Activated B cell treated with CpG ODN at 0.5 μM for 24 hours (primary cell): Measurements from ENCODE around the gene BTBD19. TPM values are rescaled to one million over a fixed set of nuclear protein-coding genes. Genes with fewer than 3 reads are reported as not detected.
"Not testable (repeated sequence)": the region's sequence is repeated elsewhere in the genome, so short reads cannot be mapped to it uniquely, and the experiment has no call there.

Source experiments
- ATAC-seq: fragments of 200-7000 bp; cut with Tn5 transposase; one replicate; pipeline ENCODE4 v1.10.0; 2021; ENCODE audit warnings: low read depth, mild to moderate bottlenecking, moderate library complexity
- CTCF ChIA-PET: fragments of 350-600 bp; sonication (Branson Sonifier 250); formaldehyde crosslinking; loops from one replicate; lab custom pipeline; 2021; ENCODE audit warnings: antibody characterized with exemption; lab: Charles Lee
- POLR2A ChIA-PET: fragments of 350-600 bp; sonication (Branson Sonifier 250); formaldehyde crosslinking; loops from one replicate; lab custom pipeline; 2021; ENCODE audit warnings: antibody characterized with exemption; lab: Charles Lee
- DNase-seq: peaks from one replicate; pipeline ENCODE4 v3.0.0; 2022
- H3K27ac Mint-ChIP-seq: one replicate; pipeline ENCODE4 v1.8.0; 2020; ENCODE audit warnings: mixed read lengths
- H3K27me3 Mint-ChIP-seq: one replicate; pipeline ENCODE4 v1.8.0; 2021; ENCODE audit warnings: mixed read lengths
- H3K36me3 Mint-ChIP-seq: one replicate; pipeline ENCODE4 v1.8.0; 2021; ENCODE audit warnings: low read depth, mixed read lengths
- H3K4me1 Mint-ChIP-seq: one replicate; pipeline ENCODE4 v1.8.0; 2021; ENCODE audit warnings: mixed read lengths
- H3K4me3 Mint-ChIP-seq: one replicate; pipeline ENCODE4 v1.8.0; 2020; ENCODE audit warnings: mild to moderate bottlenecking, mixed read lengths
- H3K9me3 Mint-ChIP-seq: one replicate; pipeline ENCODE4 v1.8.0; 2020; ENCODE audit warnings: mixed read lengths
- intact Hi-C: fragments of 100-400 bp; cut with micrococcal nuclease; formaldehyde crosslinking; loops from one replicate; pipeline ENCODE4 v1.15.1; 2024
- total RNA-seq: library from RNA; stranded (reverse); gene quantifications from 2 replicates; pipeline ENCODE4 v1.2.3, GENCODE V29; 2022
- TF ChIP-seq, protein P1 (sequence below): fragments of 200-600 bp; IDR thresholded peaks from one replicate; pipeline ENCODE4 v1.8.0; 2022; ENCODE audit warnings: antibody characterized with exemption, mild to moderate bottlenecking

BTBD19 gene
- total RNA-seq, 1 donor from 2014 or later: 27.6 TPM

DNA sequence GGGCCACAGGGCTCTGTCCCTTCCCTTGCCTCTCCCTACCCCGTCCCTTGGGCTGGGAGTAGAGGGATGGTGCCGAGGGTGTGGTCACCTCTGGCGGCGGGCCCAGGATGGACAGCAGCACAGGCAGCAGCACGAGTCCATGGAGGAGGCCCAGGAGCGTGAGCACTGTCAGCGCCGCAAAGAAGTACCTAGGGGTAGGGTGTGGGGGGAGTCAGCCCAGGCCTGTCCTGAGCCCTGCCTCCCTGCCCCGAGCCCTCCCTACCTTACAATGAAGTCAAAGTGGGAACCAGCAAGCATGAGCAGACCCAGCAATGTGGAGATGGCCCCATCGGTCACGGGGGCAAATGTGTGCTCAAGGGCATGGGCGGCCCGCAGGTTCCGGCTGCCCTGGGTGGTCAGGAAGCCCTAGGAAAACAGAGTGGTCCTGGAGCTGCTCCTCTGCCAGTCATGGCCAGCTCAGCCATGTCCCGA, 14.7 kb downstream of the BTBD19 start:
- POLR2A ChIA-PET: interaction anchor here (1.1 to 7.7 kb wide), 6 partner anchors 9 to 480 kb away, joined by 3 to 364 read pairs (median 196); partner anchors contain the start of genes BTBD19, DYNLT4, PLK3 and RNU5D-1
- no peak for DNase-seq
- intact Hi-C loops: loop anchor here (5.0 kb wide), 1 partner anchor 479 kb away; no protein-coding TSS in a partner anchor
- Mint-ChIP-seq H3K36me3 (peaks cover 4% of the 10 kb centered on the region), H3K4me3 (no peak overlapping the region), H3K9me3 (no peaks in the 10 kb centered on the region), H3K27ac (no peak overlapping the region), H3K27me3 (no peaks in the 10 kb centered on the region), H3K4me1 (peaks cover 25% of the 10 kb centered on the region)
- TF ChIP-seq, protein P1, sequence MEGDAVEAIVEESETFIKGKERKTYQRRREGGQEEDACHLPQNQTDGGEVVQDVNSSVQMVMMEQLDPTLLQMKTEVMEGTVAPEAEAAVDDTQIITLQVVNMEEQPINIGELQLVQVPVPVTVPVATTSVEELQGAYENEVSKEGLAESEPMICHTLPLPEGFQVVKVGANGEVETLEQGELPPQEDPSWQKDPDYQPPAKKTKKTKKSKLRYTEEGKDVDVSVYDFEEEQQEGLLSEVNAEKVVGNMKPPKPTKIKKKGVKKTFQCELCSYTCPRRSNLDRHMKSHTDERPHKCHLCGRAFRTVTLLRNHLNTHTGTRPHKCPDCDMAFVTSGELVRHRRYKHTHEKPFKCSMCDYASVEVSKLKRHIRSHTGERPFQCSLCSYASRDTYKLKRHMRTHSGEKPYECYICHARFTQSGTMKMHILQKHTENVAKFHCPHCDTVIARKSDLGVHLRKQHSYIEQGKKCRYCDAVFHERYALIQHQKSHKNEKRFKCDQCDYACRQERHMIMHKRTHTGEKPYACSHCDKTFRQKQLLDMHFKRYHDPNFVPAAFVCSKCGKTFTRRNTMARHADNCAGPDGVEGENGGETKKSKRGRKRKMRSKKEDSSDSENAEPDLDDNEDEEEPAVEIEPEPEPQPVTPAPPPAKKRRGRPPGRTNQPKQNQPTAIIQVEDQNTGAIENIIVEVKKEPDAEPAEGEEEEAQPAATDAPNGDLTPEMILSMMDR: no peak
- CTCF ChIA-PET: interaction anchor here (0.6 to 1.0 kb wide), 2 partner anchors 13 to 14 kb away, joined by 3 read pairs; no protein-coding TSS in a partner anchor
- ATAC-seq: no peak

DNA sequence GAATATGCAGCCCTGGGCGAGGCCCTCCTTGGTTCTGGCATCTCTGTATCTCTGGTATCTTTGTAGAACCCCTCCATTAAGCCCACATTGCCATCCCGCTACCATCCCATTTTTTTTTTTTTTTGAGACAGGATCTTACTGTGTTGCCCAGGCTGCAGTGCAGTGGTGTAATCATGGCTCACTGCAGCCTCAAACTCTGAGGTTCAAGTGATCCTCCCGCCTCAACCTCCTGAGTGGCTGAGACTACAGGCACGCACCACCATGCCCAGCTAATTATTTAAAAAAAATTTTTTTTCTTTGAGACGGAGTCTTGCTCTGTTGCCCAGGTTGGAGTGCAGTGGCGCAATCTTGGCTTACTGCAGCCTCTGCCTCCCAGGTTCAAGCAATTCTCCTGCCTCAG, 16.1 kb downstream of the BTBD19 start:
- H3K36me3 Mint-ChIP-seq, H3K27ac Mint-ChIP-seq, H3K27me3 Mint-ChIP-seq, DNase-seq, H3K4me3 Mint-ChIP-seq, H3K9me3 Mint-ChIP-seq, ATAC-seq, CTCF ChIA-PET: not testable (repeated sequence)
- POLR2A ChIA-PET: interaction anchor here (0.9 to 7.7 kb wide), 4 partner anchors 30 to 101 kb away, joined by 3 to 232 read pairs (median 84); partner anchors contain the start of genes RNU5D-1 and RPS8
- H3K4me1 Mint-ChIP-seq: peaks cover 18% of the 10 kb centered on the region
- intact Hi-C loops: loop anchor here (5.0 kb wide), 1 partner anchor 478 kb away; no protein-coding TSS in a partner anchor

DNA sequence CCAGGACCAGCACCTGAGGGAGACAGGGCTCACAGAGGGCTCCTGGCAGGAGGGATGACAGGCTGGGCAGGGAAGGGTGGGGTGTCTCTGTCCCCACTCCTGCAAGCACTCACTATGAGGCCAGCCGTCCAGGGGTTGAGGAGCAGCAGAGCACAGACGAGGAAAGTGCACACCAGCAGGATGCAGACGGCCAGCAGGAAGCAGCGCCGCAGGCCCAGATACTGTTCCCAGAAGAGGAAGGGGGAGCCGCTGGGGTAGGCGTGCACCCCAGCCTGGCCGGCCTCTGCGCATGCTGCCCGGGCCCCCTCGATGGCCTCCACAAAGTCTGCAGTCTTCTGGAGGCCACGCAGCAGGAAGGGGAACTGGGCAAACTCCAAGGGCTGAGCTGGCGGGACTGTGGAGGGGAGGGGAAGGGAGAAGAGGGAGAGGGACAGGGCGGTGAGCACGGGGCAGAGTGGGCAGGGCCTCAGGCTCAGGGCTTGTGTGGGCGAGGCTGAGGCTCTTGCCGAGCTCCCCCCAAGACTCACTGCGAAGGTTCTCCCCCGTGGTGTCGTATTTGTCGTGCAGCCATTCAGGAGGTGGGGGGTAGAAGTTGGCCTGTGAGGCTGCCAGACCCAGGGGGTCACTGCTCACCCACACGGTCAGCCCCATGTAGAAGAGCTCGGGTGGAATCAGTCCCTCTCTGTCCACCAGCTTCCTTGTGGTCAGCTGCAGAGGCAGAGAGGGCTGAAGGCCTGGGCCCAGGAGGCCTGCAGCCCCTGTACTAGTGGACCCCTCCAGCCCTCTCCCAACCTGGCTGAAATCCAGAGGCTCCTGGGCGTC, 18.3 kb downstream of the BTBD19 start:
- ChIA-PET POLR2A (interaction anchor here (0.7 to 0.8 kb wide), 2 partner anchors 51 to 97 kb away, joined by 3 to 4 read pairs; partner anchors contain the start of gene RPS8), CTCF (interaction anchor here (1.5 kb wide), 1 partner anchor 26 kb away, joined by 3 read pairs; the partner anchor contains the start of gene PLK3)
- no peaks in the 10 kb centered on the region for H3K36me3 Mint-ChIP-seq
- H3K27me3 Mint-ChIP-seq: no peaks in the 10 kb centered on the region
- intact Hi-C loops: no loop called here
- TF ChIP-seq, protein P1: no peak
- no peaks in the 10 kb centered on the region for H3K4me1 Mint-ChIP-seq
- no peaks in the 10 kb centered on the region for H3K9me3 Mint-ChIP-seq
- DNase-seq (no peak), ATAC-seq (no peak)
- no peak overlapping the region for H3K4me3 Mint-ChIP-seq
- H3K27ac Mint-ChIP-seq: no peak overlapping the region

DNA sequence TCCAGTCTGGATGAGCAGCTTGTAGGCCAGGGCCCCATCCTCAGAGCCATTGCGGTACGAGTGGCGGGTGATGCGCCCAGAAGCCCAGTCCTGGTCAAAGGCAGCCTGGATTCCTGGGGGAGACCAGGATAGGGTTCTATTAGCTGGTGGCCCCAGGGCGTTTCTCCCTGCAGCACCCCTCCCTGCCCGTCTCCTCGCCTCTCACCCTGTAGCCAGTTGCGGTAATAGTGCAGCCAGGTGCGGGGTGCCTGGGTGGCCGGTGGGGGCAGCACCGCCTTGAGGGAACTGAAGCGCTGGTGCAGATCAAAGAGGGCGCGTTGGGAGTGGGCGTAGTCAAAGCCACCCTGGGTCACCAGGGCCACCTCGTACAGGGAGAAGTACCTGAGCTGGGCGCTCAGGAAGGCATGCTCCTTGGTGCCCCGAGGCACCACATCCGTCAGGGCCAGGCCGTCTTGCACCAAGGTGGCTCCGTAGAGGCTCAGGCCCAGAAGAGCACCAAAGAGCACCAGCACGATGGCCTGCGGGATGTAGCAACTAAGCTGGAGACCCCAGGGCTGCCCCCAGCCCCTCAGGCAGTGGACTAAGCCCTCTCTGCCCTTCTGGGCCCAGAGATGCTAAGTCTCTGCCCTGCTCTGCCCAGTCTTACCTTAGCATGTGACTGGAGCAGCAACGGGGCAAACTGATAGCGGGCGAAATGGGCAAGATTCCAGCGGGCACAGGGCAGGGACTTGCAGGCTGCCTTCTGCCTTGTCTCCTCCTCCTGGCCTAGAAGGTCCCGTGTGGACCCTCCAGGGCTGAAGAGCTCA, 19.1 kb downstream of the BTBD19 start:
- DNase-seq (no peak), ATAC-seq (no peak)
- no peak overlapping the region for H3K4me3 Mint-ChIP-seq
- H3K4me1 Mint-ChIP-seq: no peaks in the 10 kb centered on the region
- CTCF ChIA-PET: no interaction called here
- no peaks in the 10 kb centered on the region for H3K36me3 Mint-ChIP-seq
- H3K9me3 Mint-ChIP-seq: no peaks in the 10 kb centered on the region
- POLR2A ChIA-PET: interaction anchor here (0.6 to 0.8 kb wide), 2 partner anchors 8 to 9 kb away, joined by 3 to 5 read pairs; no protein-coding TSS in a partner anchor
- no peak overlapping the region for H3K27ac Mint-ChIP-seq
- intact Hi-C loops: no loop called here
- no peaks in the 10 kb centered on the region for H3K27me3 Mint-ChIP-seq
- TF ChIP-seq, protein P1: no peak

DNA sequence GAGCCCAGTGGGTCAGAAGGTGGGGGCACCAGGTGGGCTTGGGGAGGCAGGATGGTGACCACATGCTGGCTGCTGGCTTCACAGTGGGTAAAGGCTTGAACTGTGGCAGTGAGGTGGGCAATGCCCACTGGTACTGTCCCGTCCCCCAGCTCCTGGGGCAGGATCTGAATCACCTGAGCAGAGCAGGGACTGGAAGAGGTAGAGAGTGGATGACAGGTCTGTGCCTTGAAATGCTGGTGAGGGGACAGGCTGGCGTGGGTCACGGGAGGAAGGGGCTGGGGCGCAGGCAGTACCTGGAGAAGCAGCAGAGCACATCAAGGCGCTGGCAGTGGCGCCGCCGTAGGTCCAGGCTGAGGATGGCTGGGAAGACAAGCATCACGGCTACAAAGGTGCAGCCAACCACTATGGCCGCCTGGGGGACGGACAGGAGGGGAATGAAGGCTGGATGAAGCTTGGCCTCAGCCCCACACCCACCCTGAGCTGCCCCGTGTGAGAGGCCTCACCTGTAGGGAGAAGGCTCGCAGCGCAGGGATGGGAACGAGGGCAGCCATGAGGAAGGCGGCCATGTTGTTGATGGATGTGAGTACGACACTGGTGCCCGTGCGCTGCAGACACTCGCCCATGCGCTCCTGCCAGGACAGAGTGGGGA, 19.8 kb downstream of the BTBD19 start:
- no peak for DNase-seq
- Mint-ChIP-seq H3K4me1 (no peaks in the 10 kb centered on the region), H3K9me3 (no peaks in the 10 kb centered on the region), H3K36me3 (no peaks in the 10 kb centered on the region), H3K27ac (no peak overlapping the region), H3K27me3 (no peaks in the 10 kb centered on the region), H3K4me3 (no peak overlapping the region)
- ChIA-PET POLR2A (interaction anchor here (0.8 kb wide), 1 partner anchor 9 kb away, joined by 5 read pairs; no protein-coding TSS in a partner anchor), CTCF (no interaction called here)
- intact Hi-C loops: no loop called here
- no peak for ATAC-seq
- TF ChIP-seq, protein P1: no peak
